Erythroblast (primary cell): Measurements from ENCODE around the gene ADRB2.

ENCODE experiments used
- GATA1 ChIP-seq: IDR thresholded peaks from 2 replicates; pipeline ENCODE4 v1.6.1; 2011; ENCODE audit warnings: low read depth, mild to moderate bottlenecking, control low read depth, low read length, moderate library complexity
- POLR2A ChIP-seq: IDR thresholded peaks from 2 replicates; pipeline ENCODE4 v1.6.1; 2011; ENCODE audit warnings: mild to moderate bottlenecking, low read length

GRCh38 chr5:148864113-148864841, 37.9 kb downstream of the ADRB2 start:
- TF ChIP-seq POLR2A (no peak), GATA1 (no peak)
